SIG-M5 treated with dmso at 0.1 percent for 504 hours (cell line): Measurements from ENCODE around the gene CLTA.
"Not testable (repeated sequence)": the region's sequence is repeated elsewhere in the genome, so short reads cannot be mapped to it uniquely, and the experiment has no call there.

Experiments used
- DNase-seq: peaks from one replicate; lab custom pipeline; 2025; ENCODE audit not compliant: unreplicated experiment; lab: John Stamatoyannopoulos, UW

The CLTA gene

GRCh38 chr9:36237230-36237629 lies 46.5 kb downstream of the CLTA start:
- DNase-seq, result no peak

DNA sequence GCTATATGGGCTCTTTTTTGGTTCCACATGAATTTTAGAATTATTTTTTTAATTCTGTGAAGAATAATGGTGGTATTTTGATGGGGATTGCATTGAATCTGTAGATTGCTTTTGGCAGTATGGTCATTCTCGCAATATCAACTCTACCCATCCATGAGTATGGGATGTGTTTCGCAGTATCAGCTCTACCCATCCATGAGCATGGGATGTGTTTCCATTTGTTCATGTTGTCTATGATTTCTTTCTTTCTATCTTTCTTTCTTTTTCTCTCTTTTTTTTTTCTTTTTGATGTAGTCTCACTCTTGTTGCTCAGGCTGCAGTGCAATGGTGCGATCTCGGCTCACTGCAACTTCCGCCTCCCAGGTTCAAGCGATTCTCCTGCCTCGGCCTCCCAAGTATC lies 48.5 kb downstream of the CLTA start:
- not testable (repeated sequence) for DNase-seq

GRCh38 chr9:36239675-36240074 lies 49.0 kb downstream of the CLTA start:
- not testable (repeated sequence) for DNase-seq

DNA sequence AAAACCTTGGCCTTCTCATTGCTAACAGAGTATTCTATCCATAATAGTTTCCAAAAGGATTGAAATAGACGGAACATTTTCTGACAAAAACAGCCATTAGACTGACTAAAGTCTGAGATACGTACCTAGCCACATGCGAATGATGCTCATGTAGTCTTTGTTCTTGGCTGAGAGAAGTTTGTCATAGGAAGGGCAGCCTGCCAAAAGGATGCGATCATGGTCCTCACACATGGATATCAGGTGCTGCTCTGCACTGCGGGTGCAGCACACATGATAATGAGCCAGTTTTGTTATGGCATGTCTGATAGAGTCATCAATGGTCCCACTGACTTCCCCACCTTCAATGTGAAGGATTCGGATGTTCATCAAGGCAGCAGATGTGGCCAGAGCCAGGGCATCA lies 55.2 kb downstream of the CLTA start:
- no peak for DNase-seq

DNA sequence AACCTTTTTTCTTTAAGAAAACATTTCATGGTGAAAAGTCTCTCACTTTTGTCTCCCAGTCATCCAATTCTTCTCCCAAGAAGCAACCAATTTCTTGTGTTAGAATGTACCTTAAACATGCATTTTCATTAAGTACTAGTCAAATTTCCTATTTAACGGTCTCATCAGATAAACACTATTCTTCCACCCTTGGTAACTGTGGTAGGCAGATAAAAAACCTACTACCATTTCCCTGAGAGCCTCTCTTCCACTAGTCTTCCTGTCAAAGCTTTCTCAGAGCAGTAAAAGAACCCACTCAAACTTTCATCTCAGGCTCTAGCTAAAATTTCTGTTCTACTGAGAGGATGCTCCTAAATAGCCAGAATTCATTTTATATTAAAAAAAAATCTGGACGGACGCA lies 56.6 kb downstream of the CLTA start:
- DNase-seq, result no peak

GRCh38 chr9:36248061-36248460 lies 57.3 kb downstream of the CLTA start:
- DNase-seq, result peak; percentile 40

- DNase-seq, result no peak
Observed at GRCh38 chr9:36249189-36249588, 58.5 kb downstream of the CLTA start.

DNA sequence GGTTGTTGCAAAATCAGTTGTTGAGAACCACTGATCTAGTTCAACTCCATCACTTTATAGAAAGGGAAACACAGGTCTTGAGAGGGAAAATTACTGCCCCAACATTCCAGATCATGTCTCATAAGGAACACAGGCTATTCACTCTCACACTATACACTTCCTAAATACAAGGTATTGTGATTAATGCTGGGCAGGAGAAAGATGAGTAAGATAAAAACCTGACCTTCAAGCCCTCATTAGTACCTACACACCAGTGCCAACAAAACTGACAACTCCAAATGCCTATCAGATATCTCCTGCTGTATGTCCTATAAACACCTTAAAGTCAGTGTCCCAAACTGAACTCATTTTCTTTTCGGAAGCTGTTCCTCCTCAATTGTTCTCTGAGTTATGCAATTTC lies 59.4 kb downstream of the CLTA start:
- DNase-seq, result no peak

DNA sequence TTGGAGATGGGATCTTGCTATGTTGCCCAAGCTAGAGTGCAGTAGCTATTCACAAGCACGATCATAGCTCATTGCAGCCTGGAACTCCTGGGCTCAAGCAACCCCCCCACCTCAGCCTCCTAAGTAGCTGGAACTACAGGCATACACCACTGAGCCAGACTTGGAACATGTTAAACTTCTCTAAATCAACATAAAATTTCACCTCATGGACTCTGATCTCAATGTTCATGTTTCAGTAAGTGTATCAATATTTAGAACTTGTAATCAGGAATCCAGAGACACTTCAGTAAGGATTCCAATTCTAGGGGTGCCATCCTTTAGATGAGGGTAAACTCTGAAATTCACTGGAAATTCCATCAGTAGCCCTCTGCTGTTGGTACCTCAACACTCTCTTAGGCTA lies 60.7 kb downstream of the CLTA start:
- DNase-seq, result no peak

GRCh38 chr9:36258208-36258995 lies 67.7 kb downstream of the CLTA start, which contains the start of gene GNE:
Gene GNE (minus strand): TSS chr9:36258448. CDS start chr9:36249355, 9,093 bp downstream.
- peak; percentile 84 for DNase-seq

DNA sequence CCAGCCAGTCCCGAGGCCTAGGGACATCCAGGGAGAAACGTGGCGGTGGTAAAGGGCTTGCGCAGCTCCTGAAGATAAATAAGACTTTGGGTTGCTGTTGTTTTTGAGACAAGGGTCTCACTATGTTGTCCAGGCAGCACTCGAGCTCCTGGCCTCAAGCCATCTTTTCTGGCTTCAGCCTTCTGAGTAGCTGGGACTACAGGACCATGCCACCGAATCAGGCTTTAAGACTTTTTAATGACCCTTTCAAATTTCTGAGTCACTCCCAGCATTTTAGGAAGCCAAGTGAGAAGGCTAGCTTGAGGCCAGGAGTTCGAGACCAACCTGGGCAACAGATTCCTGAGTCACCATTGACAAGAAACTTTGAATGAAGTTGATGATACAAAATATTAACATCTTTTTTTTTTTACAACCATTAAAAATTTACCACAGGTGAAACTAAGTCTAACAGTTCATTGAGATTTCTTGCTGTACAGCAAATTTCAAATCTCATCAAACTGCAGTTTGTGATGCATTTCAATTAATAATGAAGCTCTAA lies 68.3 kb downstream of the CLTA start:
- DNase-seq, result no peak
